ENCODE data around the gene FAM83E.

The FAM83E gene

DNA sequence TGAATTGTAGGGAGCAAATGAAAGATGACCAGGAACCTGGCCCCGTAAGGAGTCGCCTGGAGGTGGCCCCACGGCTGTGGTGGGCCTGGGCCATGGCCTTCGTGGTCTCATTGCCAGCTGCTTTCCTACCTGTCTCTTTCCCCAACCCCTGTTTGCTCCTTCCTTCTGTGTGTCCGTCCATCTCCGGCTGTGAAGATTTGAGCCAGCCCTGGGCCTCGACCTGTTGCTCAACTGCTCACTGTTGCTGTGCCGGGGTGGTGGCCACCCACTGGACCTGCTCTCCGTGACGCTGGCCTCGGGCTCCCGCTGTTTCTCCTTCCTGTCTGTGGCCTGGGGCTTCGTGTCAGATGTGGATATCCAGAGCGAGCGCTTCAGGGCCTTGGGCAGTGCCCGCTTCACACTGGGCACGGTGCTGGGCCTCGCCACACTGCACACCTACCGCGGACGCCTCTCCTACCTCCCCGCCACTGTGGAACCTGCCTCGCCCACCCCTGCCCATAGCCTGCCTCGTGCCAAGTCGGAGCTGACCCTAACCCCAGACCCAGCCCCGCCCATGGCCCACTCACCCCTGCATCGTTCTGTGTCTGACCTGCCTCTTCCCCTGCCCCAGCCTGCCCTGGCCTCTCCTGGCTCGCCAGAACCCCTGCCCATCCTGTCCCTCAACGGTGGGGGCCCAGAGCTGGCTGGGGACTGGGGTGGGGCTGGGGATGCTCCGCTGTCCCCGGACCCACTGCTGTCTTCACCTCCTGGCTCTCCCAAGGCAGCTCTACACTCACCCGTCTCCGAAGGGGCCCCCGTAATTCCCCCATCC lies 13.8 kb upstream of the FAM83E start:
- peak; percentile 10 for DNase-seq (ENCODE audit: low spot score)

GRCh38 chr19:48627865-48628314 lies 13.0 kb upstream of the FAM83E start:
- DNase-seq (ENCODE audit: low spot score): no peak

DNA sequence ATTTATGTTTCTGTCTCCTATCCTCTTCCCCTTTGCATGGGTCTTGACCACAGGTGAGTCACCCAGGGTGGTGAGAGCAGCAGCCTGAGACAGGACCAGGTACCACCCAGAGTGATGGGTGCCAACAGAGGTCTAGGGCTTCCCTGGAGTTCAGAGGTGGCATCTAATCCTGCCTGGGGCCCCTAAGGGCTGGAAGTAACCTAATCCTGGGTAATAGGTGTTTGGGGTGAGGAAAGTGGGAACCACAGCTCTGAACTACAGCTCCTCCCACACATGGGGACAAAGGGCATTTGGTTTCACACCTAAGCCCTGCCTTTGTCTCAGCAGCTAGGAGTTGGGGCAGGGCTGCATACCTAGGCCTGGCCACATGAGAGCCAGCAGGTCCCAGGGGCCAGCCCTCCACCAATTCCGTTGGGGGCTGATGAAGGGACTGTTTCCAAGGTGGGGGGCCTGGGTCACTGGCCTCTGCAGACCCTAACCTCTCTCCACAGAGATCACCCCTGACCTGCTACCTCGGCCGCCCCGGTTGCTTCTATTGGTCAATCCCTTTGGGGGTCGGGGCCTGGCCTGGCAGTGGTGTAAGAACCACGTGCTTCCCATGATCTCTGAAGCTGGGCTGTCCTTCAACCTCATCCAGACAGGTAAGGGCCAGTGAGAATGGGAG lies 12.5 kb upstream of the FAM83E start:
- no peak for DNase-seq (ENCODE audit: low spot score)

GRCh38 chr19:48625891-48626327 lies 11.0 kb upstream of the FAM83E start:
- no peak for DNase-seq (ENCODE audit: low spot score)

GRCh38 chr19:48624791-48625723 lies 10.2 kb upstream of the FAM83E start:
- no peak for DNase-seq (ENCODE audit: low spot score)

DNA sequence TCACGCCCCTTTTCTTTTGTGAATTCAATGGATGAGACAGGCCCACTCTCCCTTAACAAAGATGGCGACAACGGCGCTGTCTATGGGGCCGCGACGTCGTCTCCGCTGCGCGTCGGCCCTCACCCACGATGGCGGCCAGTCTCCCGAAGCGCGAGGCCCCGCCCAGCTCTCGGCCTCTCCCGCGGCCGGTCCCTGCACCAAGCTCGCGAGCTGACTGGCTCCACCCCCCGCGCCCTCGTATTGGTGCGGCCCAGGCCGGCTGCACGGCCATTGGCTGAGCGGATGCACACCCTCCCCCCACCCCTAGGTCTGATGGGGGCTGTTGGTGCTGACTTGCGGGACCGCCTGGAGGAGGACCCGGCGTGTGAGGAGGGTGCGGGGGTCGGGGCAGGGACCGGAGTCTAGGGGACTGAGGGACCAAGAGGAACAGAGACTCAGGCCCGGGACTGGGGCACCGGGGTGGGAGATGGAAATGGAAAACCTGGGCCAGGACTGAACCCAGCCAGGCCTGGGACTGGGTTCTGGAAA lies 9.3 kb upstream of the FAM83E start:
- DNase-seq (ENCODE audit: low spot score): peak; percentile 96

GRCh38 chr19:48623556-48624066 lies 8.7 kb upstream of the FAM83E start:
- no peak for DNase-seq (ENCODE audit: low spot score)

DNA sequence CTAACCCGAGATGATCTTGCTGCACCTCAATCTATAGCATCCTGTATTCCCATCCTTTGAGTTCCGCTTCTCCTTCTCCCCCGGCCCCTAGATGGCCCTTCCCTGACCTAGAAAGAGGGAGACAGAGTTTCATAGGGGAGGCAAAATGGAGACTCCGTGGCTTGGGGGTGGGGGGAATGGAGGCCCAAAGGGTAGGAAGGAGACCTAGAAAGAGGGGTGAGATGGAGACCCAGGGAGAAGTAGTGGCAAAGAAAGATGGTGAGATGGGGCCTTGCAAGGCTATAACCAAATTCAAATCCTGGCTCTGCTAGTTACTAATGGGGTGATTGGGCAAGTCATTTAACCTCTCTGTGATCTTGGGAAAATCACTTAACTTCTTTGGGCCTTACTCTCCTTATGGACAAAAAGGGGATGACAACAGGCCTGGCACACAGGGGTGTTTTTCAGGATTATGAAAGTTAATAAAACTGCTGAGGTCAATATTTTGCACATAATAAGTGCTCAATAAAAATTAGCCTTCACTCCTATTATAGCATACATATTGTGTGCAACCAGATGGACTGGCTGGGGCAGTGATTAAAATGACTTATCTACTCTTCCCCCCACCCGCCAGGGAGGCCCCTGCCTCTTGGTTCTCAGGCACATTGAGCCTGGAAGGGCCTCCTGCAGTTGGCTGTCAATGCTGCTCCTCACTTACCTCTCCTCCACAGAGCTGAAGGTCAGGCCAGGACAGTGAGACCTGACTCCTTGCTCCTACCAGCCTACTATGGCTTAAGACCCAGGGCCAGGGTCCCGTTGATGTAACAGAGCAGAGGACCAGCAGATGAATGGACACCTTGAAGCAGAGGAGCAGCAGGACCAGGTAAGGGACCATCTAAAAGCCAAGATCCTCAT lies 5.1 kb upstream of the FAM83E start:
- no peak for DNase-seq (ENCODE audit: low spot score)

DNA sequence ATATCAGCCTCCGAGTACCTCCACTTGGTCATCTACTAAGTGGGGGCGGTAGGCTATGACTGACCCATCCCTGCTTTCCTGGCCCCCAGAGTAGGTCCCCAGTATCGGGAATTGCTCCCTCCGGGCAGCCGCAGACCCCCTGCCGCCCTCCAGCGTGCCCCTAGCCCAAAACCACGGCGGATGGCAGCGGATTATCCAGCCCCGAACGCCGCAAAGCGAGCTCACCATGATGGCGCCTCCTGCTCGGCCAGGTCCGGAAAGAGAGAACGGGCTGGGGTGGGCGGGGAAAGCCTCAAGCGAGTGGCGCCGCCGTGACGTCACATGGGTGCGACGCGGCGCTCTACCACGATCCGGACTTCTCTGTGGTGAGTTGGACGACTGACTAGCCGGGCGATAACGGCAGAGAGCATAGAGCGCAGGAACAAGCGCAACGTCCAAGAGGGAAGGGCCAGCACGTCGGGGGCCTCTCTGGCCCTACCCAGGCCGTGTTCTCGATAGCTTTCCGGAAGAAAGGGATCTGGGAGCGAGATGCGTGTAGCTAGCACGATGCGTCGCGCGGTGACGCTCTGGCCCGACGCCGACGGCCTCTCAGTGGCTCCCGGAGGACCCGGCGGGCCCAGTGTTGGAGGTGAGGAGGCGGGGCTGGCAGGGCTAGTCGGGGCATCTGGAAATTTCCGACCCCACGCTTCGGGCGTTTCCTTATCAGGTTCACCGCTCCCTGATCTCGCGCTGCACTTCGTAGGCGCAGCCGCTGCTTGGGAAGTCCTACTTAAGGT lies 4.2 kb upstream of the FAM83E start, which contains the start of the genes RPL18 and SPHK2:
TSS of gene RPL18 (minus strand) at position 263 of the 776 bp plus-strand sequence. CDS start at position 228, 35 bp downstream.
TSS of gene SPHK2 (plus strand) at position 591 of the 776 bp plus-strand sequence. CDS start 1,009 bp downstream, outside the sequence.
- peak; percentile 95 for DNase-seq (ENCODE audit: low spot score)

DNA sequence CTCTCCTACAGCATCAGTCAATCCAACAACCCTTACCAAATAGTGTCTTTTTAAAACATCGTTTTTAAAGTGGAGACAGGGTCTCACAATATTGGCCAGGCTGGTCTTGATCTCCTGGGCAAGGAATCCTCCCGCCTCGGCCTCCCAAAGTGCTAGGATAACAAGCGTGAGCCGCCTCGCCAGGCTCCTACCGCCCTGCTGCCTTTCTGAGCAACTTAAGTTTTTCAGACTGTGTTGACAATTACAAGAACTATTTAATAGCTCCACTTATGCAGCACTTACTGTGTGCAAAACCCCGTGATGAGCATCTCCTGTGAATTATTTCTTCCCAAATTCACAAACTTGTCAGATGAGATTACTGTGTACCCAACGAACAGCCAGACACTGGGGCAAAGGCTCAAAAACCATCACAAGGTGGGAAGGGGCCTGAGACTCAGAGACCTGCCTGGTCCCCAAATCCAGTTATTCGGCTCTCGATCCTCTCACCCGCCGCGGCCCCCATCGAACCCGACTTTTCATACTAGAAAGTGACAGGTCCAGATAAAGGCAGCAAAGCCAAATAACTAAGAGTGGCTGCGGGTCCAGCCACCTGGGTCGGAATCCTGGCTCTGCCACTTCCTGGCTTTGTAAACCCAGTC lies 3.5 kb upstream of the FAM83E start:
- no peak for DNase-seq (ENCODE audit: low spot score)

- DNase-seq (ENCODE audit: low spot score): no peak
Measured at GRCh38 chr19:48617146-48617937, 2.5 kb upstream of the FAM83E start.

DNA sequence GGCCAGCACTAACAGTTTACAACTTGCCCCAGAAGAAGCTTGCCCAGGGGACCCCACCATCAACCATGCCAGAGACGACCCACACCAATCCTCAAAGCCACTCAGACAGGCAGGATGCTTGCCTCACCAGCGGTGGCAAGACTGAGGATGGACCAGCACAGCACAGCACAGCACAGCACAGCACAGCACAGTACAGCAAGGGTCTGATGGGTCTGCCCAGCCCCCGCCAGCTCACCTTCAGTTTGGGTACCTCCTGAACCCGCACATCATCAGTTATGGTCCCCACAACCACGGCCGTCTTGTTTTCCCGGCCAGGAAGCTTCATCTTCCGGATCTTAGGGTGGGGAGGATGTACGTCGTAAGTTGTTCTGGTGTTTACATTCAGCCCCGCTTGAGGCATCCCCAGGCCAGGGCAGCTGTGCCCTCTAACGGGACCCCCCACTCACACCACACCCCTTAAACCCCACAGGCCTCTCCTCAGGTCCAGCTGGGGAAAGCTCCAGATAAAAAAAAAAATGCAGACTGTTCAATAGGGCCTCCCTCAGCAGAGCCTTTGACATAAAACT lies 1.7 kb upstream of the FAM83E start:
- DNase-seq (ENCODE audit: low spot score): no peak

- DNase-seq (ENCODE audit: low spot score): no peak
Measured at GRCh38 chr19:48616041-48616436, 1.2 kb upstream of the FAM83E start.

GRCh38 chr19:48615231-48616040 lies 560 bp upstream of the FAM83E start:
- DNase-seq (ENCODE audit: low spot score): no peak

GRCh38 chr19:48613852-48614435 lies 932 bp downstream of the FAM83E start:
- peak; percentile 53 for DNase-seq (ENCODE audit: low spot score)

- peak; percentile 52 for DNase-seq (ENCODE audit: low spot score)
Measured at GRCh38 chr19:48613024-48613851, 1.6 kb downstream of the FAM83E start.

Data from D341Med (cell line).